ENCODE data around the gene MARVELD1. TPM values are rescaled to one million over a fixed set of nuclear protein-coding genes. Genes with fewer than 3 reads are reported as not detected.

MARVELD1 gene
- total RNA-seq, 1 experiment from 2014 or later: 53.1 TPM

- ATAC-seq: no peak
- ChIA-PET POLR2A (interaction anchor here (0.6 kb wide), 1 partner anchor 186 kb away, joined by 6 read pairs; no protein-coding TSS in a partner anchor), CTCF (no interaction called here)
- no peaks in the 10 kb centered on the region for H3K9me3 ChIP-seq (ENCODE audit: control insufficient read depth, insufficient read depth, low read depth, low read length)
- H3K4me3 ChIP-seq (ENCODE audit: low read depth in 2 of 2, low read length in 2 of 2): no peak overlapping the region
- DNase-seq (ENCODE audit: low read depth, low spot score): no peak
- no peak overlapping the region for H3K27ac ChIP-seq (ENCODE audit: low read length)
- no peaks in the 10 kb centered on the region for H3K4me1 ChIP-seq (ENCODE audit: control insufficient read depth, insufficient read depth, low read length)
- no peaks in the 10 kb centered on the region for H3K36me3 ChIP-seq (ENCODE audit: control insufficient read depth, insufficient read depth, low read length)
- in situ Hi-C loops (cut with HindIII; ENCODE audit: low pct_unique_long_range_greater_than_20kb, low sequenced_read_pairs) (no loop called here), intact Hi-C loops (cut with micrococcal nuclease; ENCODE audit: unreplicated experiment) (no loop called here)
- no peaks in the 10 kb centered on the region; the same call in 1 of the 2 replicates for H3K27me3 ChIP-seq (ENCODE audit: control insufficient read depth, insufficient read depth, low read length)
- no TSS peak for BruUV-seq (replicated peaks)
- TF ChIP-seq CTCF (IDR thresholded peaks at IDR 0.05) (no peak), SIN3A (IDR thresholded peaks at IDR 0.05; ENCODE audit: borderline replicate concordance, insufficient read depth, low read depth, low read length) (no peak), REST (IDR thresholded peaks at IDR 0.05; ENCODE audit: insufficient read depth in 1 of 2, low read depth in 2 of 2, low read length in 1 of 2) (no peak), POLR2AphosphoS5 (IDR thresholded peaks at IDR 0.05; ENCODE audit: low read depth, low read length) (no peak), TCF7L2 (IDR thresholded peaks at IDR 0.05; ENCODE audit: low read depth, low read length) (no peak)
Measured at GRCh38 chr10:97765201-97765600, 51.7 kb downstream of the MARVELD1 start.

- BruUV-seq (replicated peaks): no TSS peak
- H3K4me1 ChIP-seq (ENCODE audit: control insufficient read depth, insufficient read depth, low read length): 0 out of 2 replicates have a peak, but pooled peaks cover 3% of the 10 kb centered on the region
- peaks cover 6% of the 10 kb centered on the region for H3K27me3 ChIP-seq (ENCODE audit: control insufficient read depth, insufficient read depth, low read length)
- in situ Hi-C loops (cut with HindIII; ENCODE audit: low pct_unique_long_range_greater_than_20kb, low sequenced_read_pairs): no loop called here
- intact Hi-C loops (cut with micrococcal nuclease; ENCODE audit: unreplicated experiment): no loop called here
- H3K9me3 ChIP-seq (ENCODE audit: control insufficient read depth, insufficient read depth, low read depth, low read length): no peaks in the 10 kb centered on the region
- POLR2A ChIA-PET: no interaction called here
- CTCF ChIA-PET: interaction anchor here (0.6 kb wide), 1 partner anchor 278 kb away, joined by 6 read pairs; no protein-coding TSS in a partner anchor
- H3K36me3 ChIP-seq (ENCODE audit: control insufficient read depth, insufficient read depth, low read length): no peaks in the 10 kb centered on the region
- no peak for TF ChIP-seq TCF7L2 (IDR thresholded peaks at IDR 0.05; ENCODE audit: low read depth, low read length)
- TF ChIP-seq POLR2AphosphoS5 (IDR thresholded peaks at IDR 0.05; ENCODE audit: low read depth, low read length): no peak
- TF ChIP-seq CTCF (IDR thresholded peaks at IDR 0.05): no peak
- no peak for TF ChIP-seq REST (IDR thresholded peaks at IDR 0.05; ENCODE audit: insufficient read depth in 1 of 2, low read depth in 2 of 2, low read length in 1 of 2)
- TF ChIP-seq SIN3A (IDR thresholded peaks at IDR 0.05; ENCODE audit: borderline replicate concordance, insufficient read depth, low read depth, low read length): no peak
- ATAC-seq (no peak), DNase-seq (ENCODE audit: low read depth, low spot score) (no peak)
- no peak overlapping the region for H3K27ac ChIP-seq (ENCODE audit: low read length)
- H3K4me3 ChIP-seq (ENCODE audit: low read depth in 2 of 2, low read length in 2 of 2): no peak overlapping the region
Measured at GRCh38 chr10:97766106-97766810, 52.7 kb downstream of the MARVELD1 start.

All from Panc1 (cell line).